ENCODE results near the gene IL7R.

DNA sequence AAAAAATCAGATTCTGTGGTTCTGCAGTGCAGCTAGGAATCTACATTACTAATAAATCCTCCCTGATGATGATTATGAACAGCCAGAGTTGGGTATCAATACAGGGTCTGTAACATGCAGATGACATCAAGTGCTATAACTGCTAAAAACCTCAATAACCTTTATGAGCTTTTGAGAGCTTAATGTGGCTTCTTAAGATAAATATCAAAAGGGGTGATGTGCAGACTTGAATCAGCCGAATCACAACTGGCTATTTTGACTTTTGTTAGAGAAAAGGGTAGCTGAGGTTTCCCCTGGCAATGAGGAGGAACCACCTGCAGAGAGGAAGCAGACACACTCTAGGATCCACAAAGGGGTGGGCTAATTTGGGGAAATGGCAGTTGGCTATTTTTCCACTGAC, 51.5 kb downstream of the IL7R start:
- TF ChIP-seq CEBPB (IDR thresholded peaks at IDR 0.05; ENCODE audit: borderline replicate concordance, low read depth, low read length) (no peak), MZF1 (CRISPR knock-in tag; IDR thresholded peaks at IDR 0.05; ENCODE audit: borderline replicate concordance) (no peak), ZNF12 (CRISPR knock-in tag; IDR thresholded peaks at IDR 0.05) (no peak), HNRNPL (IDR thresholded peaks at IDR 0.05; ENCODE audit: low read depth, low read length) (no peak), TARDBP (CRISPR knock-in tag; IDR thresholded peaks at IDR 0.05) (no peak), CBX2 (IDR thresholded peaks at IDR 0.05; ENCODE audit: low read depth, low read length) (no peak), CBX2 (CRISPR knock-in tag; IDR thresholded peaks at IDR 0.05; ENCODE audit: low read depth) (no peak), TAF1 (CRISPR knock-in tag; IDR thresholded peaks at IDR 0.05) (no peak), GABPA (IDR thresholded peaks at IDR 0.05; ENCODE audit: low read depth, low read length) (no peak), GABPA (CRISPR knock-in tag; IDR thresholded peaks at IDR 0.05; ENCODE audit: low read depth) (no peak), KDM3A (CRISPR knock-in tag; IDR thresholded peaks at IDR 0.05; ENCODE audit: low read depth) (no peak), ZNF891 (CRISPR knock-in tag; IDR thresholded peaks at IDR 0.05) (no peak), ZNF850 (CRISPR knock-in tag; conservative IDR thresholded peaks at IDR 0.05) (no peak), SIX4 (CRISPR knock-in tag; IDR thresholded peaks at IDR 0.05) (no peak)
- TF ChIP-seq, protein P1, sequence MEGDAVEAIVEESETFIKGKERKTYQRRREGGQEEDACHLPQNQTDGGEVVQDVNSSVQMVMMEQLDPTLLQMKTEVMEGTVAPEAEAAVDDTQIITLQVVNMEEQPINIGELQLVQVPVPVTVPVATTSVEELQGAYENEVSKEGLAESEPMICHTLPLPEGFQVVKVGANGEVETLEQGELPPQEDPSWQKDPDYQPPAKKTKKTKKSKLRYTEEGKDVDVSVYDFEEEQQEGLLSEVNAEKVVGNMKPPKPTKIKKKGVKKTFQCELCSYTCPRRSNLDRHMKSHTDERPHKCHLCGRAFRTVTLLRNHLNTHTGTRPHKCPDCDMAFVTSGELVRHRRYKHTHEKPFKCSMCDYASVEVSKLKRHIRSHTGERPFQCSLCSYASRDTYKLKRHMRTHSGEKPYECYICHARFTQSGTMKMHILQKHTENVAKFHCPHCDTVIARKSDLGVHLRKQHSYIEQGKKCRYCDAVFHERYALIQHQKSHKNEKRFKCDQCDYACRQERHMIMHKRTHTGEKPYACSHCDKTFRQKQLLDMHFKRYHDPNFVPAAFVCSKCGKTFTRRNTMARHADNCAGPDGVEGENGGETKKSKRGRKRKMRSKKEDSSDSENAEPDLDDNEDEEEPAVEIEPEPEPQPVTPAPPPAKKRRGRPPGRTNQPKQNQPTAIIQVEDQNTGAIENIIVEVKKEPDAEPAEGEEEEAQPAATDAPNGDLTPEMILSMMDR (CRISPR knock-in tag; IDR thresholded peaks at IDR 0.05): no peak

Measured in HepG2 (cell line).